GM23338 (cell line): ENCODE measurements around the gene FGFR3. TPM values are rescaled to one million over a fixed set of nuclear protein-coding genes. Genes with fewer than 3 reads are reported as not detected.

ENCODE experiments used
- ATAC-seq: fragments of 200-7000 bp; cut with Tn5 transposase; 3 replicates; pipeline ENCODE4 v1.9.1; 2020
- DNase-seq: peaks from one replicate; pipeline ENCODE4 v3.0.0-alpha.2; 2015; ENCODE audit warnings: low spot score
- H2AFZ ChIP-seq: fragments of 200-600 bp; sonication (generic); 2 replicates; pipeline ENCODE4 v1.8.0; 2016; ENCODE audit warnings: antibody characterized with exemption, mild to moderate bottlenecking, moderate library complexity
- H3F3A ChIP-seq: fragments of 200-600 bp; sonication (generic); replicated peaks from 2 replicates; pipeline ENCODE4 v1.8.0; 2017; ENCODE audit warnings: antibody characterized with exemption, mixed run types, low read depth
- H3K27ac ChIP-seq: fragments of 200-600 bp; sonication (generic); 2 replicates; pipeline ENCODE4 v1.6.1; 2016; ENCODE audit warnings: low read depth
- H3K27me3 ChIP-seq: fragments of 200-600 bp; sonication (generic); 2 replicates; pipeline ENCODE4 v1.8.0; 2016; ENCODE audit warnings: mild to moderate bottlenecking, mixed run types, moderate library complexity; ENCODE audit not compliant: insufficient read depth
- H3K36me3 ChIP-seq: fragments of 200-600 bp; sonication (generic); 2 replicates; pipeline ENCODE4 v1.8.0; 2016; ENCODE audit warnings: mild to moderate bottlenecking; ENCODE audit not compliant: insufficient read depth
- H3K4me1 ChIP-seq: fragments of 200-600 bp; sonication (generic); 2 replicates; pipeline ENCODE4 v1.8.0; 2016; ENCODE audit warnings: mild to moderate bottlenecking, moderate library complexity; ENCODE audit not compliant: insufficient read depth
- H3K4me2 ChIP-seq: fragments of 200-600 bp; sonication (generic); 2 replicates; pipeline ENCODE4 v1.7.1; 2017; ENCODE audit warnings: mixed run types
- H3K4me3 ChIP-seq: fragments of 200-600 bp; sonication (generic); 2 replicates; pipeline ENCODE4 v1.6.1; 2016; ENCODE audit warnings: mixed run types
- H3K79me2 ChIP-seq: fragments of 200-600 bp; sonication (generic); replicated peaks from 2 replicates; pipeline ENCODE4 v1.8.0; 2017; ENCODE audit warnings: mild to moderate bottlenecking; ENCODE audit not compliant: insufficient read depth
- H3K9me2 ChIP-seq: fragments of 200-600 bp; sonication (generic); 2 replicates; pipeline ENCODE4 v1.8.0; 2017; ENCODE audit not compliant: insufficient read depth
- H4K20me1 ChIP-seq: fragments of 200-600 bp; sonication (generic); replicated peaks from 2 replicates; pipeline ENCODE4 v1.8.0; 2017; ENCODE audit warnings: mild to moderate bottlenecking; ENCODE audit not compliant: insufficient read depth
- H3K27ac Mint-ChIP-seq: 2 replicates; pipeline ENCODE4 v1.8.0; 2020; ENCODE audit warnings: inconsistent platforms, mild to moderate bottlenecking, moderate library complexity, mixed read lengths
- H3K27me3 Mint-ChIP-seq: 3 replicates; pipeline ENCODE4 v1.8.0; 2022; ENCODE audit warnings: low read depth, mild to moderate bottlenecking, moderate library complexity, mixed read lengths, inconsistent platforms; ENCODE audit not compliant: insufficient read depth, poor library complexity
- H3K36me3 Mint-ChIP-seq: 3 replicates; pipeline ENCODE4 v1.8.0; 2021; ENCODE audit warnings: low read depth, mild to moderate bottlenecking, inconsistent platforms, moderate library complexity, mixed read lengths
- H3K4me1 Mint-ChIP-seq: 3 replicates; pipeline ENCODE4 v1.8.0; 2020; ENCODE audit warnings: mild to moderate bottlenecking, inconsistent platforms, mixed read lengths
- H3K4me3 Mint-ChIP-seq: 3 replicates; pipeline ENCODE4 v1.8.0; 2021; ENCODE audit warnings: moderate library complexity, mild to moderate bottlenecking, inconsistent platforms, mixed read lengths
- H3K9me3 Mint-ChIP-seq: 3 replicates; pipeline ENCODE4 v1.8.0; 2020; ENCODE audit warnings: moderate library complexity, mild to moderate bottlenecking, inconsistent platforms, mixed read lengths
- CREB1 ChIP-seq: fragments of 250-450 bp; sonication (Bioruptor Pico); IDR thresholded peaks from 2 replicates; pipeline ENCODE4 v1.5.0; 2020; ENCODE audit warnings: low read depth, mild to moderate bottlenecking, moderate library complexity
- CTCF ChIP-seq, 2 experiments: fragments of 200-600 bp in 1 of 2; sonication (generic) in 1 of 2; conservative IDR thresholded peaks; 2 replicates each; pipeline versions ENCODE4 v1.5.1 to v1.6.1; 2016 to 2017; ENCODE audit warnings: antibody characterized with exemption in 2 of 2, low read depth in 2 of 2, mild to moderate bottlenecking in 2 of 2, moderate library complexity in 1 of 2
- EZH2 ChIP-seq: fragments of 200-600 bp; sonication (generic); IDR thresholded peaks from one replicate; pipeline ENCODE4 v1.8.0; 2017; ENCODE audit warnings: antibody characterized with exemption, mild to moderate bottlenecking, low read depth; ENCODE audit not compliant: unreplicated experiment
- EZH2phosphoT487 ChIP-seq: fragments of 200-600 bp; sonication (generic); IDR thresholded peaks from one replicate; pipeline ENCODE4 v1.8.1; 2018; ENCODE audit warnings: antibody characterized with exemption; ENCODE audit not compliant: unreplicated experiment
- JUNB ChIP-seq: IDR thresholded peaks from one replicate; pipeline ENCODE4 v1.6.1; 2016; ENCODE audit warnings: antibody characterized with exemption; ENCODE audit not compliant: unreplicated experiment
- POLR2AphosphoS5 ChIP-seq: IDR thresholded peaks from 2 replicates; pipeline ENCODE4 v1.6.1; 2016; ENCODE audit warnings: antibody characterized with exemption, low read depth
- ZNF114 ChIP-seq: fragments of 250-450 bp; sonication (Bioruptor Pico); IDR thresholded peaks from 2 replicates; pipeline ENCODE4 v1.5.0; 2020; ENCODE audit warnings: mild to moderate bottlenecking, moderate library complexity
- ZNF331 ChIP-seq: fragments of 250-450 bp; sonication (Bioruptor Pico); IDR thresholded peaks from 2 replicates; pipeline ENCODE4 v1.5.0; 2020; ENCODE audit warnings: low read depth, mild to moderate bottlenecking, moderate library complexity
- ZNF462 ChIP-seq: fragments of 250-450 bp; sonication (Bioruptor Pico); IDR thresholded peaks from 2 replicates; pipeline ENCODE4 v1.5.0; 2020; ENCODE audit warnings: mild to moderate bottlenecking, moderate library complexity
- polyA plus RNA-seq: library from polyadenylated mRNA; unstranded; fragments of >200 nt; fragmentation: Nextera tagmentation; extraction: Ambion mirVana; gene quantifications from 2 replicates; pipeline ENCODE4 v1.2.1, GENCODE V29; 2016
- total RNA-seq: library from RNA; depleted of rRNA; stranded (reverse); fragments of >200 nt; shearing (Covaris generic); gene quantifications from 2 replicates; pipeline ENCODE4 v1.2.3, GENCODE V29; 2014
- TF ChIP-seq, protein P1 (sequence below): IDR thresholded peaks from 2 replicates; pipeline ENCODE4 v1.6.1; 2016; ENCODE audit warnings: antibody characterized with exemption

Gene FGFR3
- total and polyA plus RNA-seq, 2 experiments from 2014 or later, result 3.6 to 17.4 TPM

DNA sequence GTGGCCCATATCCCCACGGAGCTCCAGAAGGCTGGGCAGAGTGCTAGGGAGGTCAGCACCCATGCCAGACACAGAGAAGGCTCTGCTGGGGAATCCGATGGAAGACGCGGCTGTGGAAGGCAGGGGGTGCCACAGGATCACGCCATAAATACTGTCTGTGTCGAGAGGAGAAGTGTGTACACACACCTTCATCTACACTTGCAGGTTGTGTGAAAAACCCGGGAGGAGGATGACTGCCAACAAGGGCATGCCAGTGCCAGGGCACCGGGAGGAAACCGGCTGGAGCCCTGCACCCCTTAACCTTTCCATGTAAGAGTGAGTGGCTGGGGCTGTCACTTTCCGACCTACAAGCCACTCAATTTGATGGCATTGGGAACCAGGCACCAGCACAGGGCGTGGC is 31.7 kb downstream of the FGFR3 start:
- Mint-ChIP-seq H3K9me3 (peaks cover 10% of the 10 kb centered on the region), H3K36me3 (peaks cover 57% of the 10 kb centered on the region), H3K27ac (no peak overlapping the region), H3K4me3 (no peak overlapping the region), H3K4me1 (peaks cover 5% of the 10 kb centered on the region), H3K27me3 (peaks cover 14% of the 10 kb centered on the region)
- Histone ChIP-seq H3K27me3 (no peaks in the 10 kb centered on the region), H2AFZ (no peak overlapping the region), H3K79me2 (no peaks in the 10 kb centered on the region), H3K4me1 (no peaks in the 10 kb centered on the region), H3K36me3 (peaks cover 10% of the 10 kb centered on the region; the same call in 1 of the 2 replicates), H3K4me2 (no peak overlapping the region), H4K20me1 (peaks cover 5% of the 10 kb centered on the region; the same call in 1 of the 2 replicates), H3K27ac (no peak overlapping the region), H3K4me3 (no peak overlapping the region), H3K9me2 (no peaks in the 10 kb centered on the region), H3F3A (no peaks in the 10 kb centered on the region; the same call in 1 of the 2 replicates)
- ATAC-seq (no peak), DNase-seq (no peak)
- TF ChIP-seq CREB1 (CRISPR knock-in tag) (no peak), EZH2phosphoT487 (no peak)

DNA sequence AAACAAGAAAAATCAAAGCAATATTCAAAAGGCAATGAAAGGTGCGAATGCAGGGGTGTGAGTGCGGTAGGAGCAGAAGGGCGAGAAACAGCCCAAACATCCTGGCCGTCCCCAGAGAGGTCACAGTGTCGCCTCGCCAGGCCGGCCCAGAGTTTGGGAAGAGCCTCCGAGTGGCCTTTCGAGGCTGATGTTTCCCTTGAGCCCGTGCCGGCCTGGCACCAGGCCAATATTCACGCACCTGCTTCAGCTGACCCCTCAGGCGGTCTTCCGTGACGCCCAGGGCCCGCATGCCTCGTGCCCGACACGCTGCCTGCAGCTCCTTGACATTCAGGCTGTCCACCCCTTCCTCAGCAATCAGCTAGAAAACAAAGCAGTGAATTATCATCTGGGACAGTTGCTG is 32.2 kb downstream of the FGFR3 start:
- Histone ChIP-seq H3K9me2 (no peaks in the 10 kb centered on the region), H3F3A (no peaks in the 10 kb centered on the region; the same call in 1 of the 2 replicates), H3K27ac (no peak overlapping the region), H2AFZ (no peak overlapping the region), H3K4me2 (no peak overlapping the region), H3K27me3 (no peaks in the 10 kb centered on the region), H3K36me3 (peaks cover 5% of the 10 kb centered on the region), H3K79me2 (no peaks in the 10 kb centered on the region), H3K4me1 (no peaks in the 10 kb centered on the region), H4K20me1 (peaks cover 2% of the 10 kb centered on the region; the same call in 1 of the 2 replicates), H3K4me3 (no peak overlapping the region)
- peaks cover 16% of the 10 kb centered on the region for H3K27me3 Mint-ChIP-seq
- no peak overlapping the region for H3K27ac Mint-ChIP-seq
- peaks cover 56% of the 10 kb centered on the region for H3K36me3 Mint-ChIP-seq
- DNase-seq (no peak), ATAC-seq (no peak)
- no peak overlapping the region; the same call in 2 of the 3 replicates for H3K4me3 Mint-ChIP-seq
- H3K4me1 Mint-ChIP-seq, result peaks cover 10% of the 10 kb centered on the region
- H3K9me3 Mint-ChIP-seq, result peaks cover 14% of the 10 kb centered on the region
- no peak for TF ChIP-seq ZNF331 (CRISPR knock-in tag)
- TF ChIP-seq POLR2AphosphoS5, result no peak
- TF ChIP-seq CREB1 (CRISPR knock-in tag), result no peak
- TF ChIP-seq JUNB, result no peak
- no peak for TF ChIP-seq EZH2phosphoT487
- TF ChIP-seq, protein P1, sequence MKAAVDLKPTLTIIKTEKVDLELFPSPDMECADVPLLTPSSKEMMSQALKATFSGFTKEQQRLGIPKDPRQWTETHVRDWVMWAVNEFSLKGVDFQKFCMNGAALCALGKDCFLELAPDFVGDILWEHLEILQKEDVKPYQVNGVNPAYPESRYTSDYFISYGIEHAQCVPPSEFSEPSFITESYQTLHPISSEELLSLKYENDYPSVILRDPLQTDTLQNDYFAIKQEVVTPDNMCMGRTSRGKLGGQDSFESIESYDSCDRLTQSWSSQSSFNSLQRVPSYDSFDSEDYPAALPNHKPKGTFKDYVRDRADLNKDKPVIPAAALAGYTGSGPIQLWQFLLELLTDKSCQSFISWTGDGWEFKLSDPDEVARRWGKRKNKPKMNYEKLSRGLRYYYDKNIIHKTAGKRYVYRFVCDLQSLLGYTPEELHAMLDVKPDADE, result no peak
- TF ChIP-seq CTCF (conservative IDR thresholded peaks at IDR 0.05; ENCODE audit: low read depth in 2 of 2), result no peak
- TF ChIP-seq ZNF114, result no peak
- TF ChIP-seq EZH2, result no peak
- no peak for TF ChIP-seq ZNF462 (CRISPR knock-in tag)
